GM18502 (cell line): ENCODE data around the gene TXNIP.
A peak's percentile ranks its signal among the peaks of the same experiment; 100 is the strongest.

Experiments used
- ATAC-seq: cut with Tn5 transposase; IDR thresholded peaks from one replicate; pipeline ENCODE4 v1.9.1; 2021; ENCODE audit warnings: mild to moderate bottlenecking; ENCODE audit not compliant: unreplicated experiment, poor library complexity

The TXNIP gene

DNA sequence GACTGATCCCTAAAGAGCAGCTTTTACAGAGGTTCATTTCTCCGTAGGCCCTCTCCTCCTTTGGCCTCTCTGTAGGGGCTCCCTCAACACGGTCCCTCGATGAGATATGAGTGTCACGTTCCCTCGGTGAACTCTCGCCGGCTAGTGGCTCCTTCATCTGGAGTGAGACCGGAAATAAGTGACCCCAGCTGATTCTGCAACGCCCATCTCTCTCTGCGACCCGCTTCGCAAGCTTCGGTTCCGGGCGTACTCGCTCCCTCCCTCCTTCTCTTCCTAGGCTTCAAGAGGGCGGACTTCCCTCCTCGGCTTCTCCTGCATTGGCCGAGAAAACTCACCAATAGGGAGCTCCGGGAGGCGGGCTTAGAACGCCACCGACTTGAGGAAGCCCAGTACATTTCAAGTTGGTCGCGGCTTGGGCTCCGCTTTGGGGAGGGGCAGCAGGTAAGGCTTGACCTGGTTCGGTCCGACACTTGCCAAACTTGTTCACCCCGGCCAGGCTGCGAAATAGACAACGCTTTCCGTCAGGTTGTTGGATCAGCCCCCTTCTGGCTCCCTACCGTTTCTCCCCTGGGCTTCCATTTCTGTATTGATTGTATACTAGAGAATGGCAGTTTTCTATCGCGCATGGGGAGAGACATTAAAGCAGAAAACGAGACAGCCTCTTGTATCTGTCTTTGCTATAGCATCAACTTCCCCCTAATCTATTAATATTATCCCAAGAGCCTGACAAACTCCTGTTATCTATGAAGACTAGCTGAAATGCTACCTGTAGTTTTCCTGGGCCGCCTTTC lies 31.9 kb downstream of the TXNIP start, which contains the start of the genes ANKRD34A and POLR3GL:
Gene ANKRD34A (minus strand): TSS at position 248 of the 791 bp plus-strand sequence. CDS start 2,816 bp downstream, outside the sequence.
Gene POLR3GL (plus strand): TSS at position 363 of the 791 bp plus-strand sequence. CDS start 10,176 bp downstream, outside the sequence.
- ATAC-seq = peak; percentile 88

DNA sequence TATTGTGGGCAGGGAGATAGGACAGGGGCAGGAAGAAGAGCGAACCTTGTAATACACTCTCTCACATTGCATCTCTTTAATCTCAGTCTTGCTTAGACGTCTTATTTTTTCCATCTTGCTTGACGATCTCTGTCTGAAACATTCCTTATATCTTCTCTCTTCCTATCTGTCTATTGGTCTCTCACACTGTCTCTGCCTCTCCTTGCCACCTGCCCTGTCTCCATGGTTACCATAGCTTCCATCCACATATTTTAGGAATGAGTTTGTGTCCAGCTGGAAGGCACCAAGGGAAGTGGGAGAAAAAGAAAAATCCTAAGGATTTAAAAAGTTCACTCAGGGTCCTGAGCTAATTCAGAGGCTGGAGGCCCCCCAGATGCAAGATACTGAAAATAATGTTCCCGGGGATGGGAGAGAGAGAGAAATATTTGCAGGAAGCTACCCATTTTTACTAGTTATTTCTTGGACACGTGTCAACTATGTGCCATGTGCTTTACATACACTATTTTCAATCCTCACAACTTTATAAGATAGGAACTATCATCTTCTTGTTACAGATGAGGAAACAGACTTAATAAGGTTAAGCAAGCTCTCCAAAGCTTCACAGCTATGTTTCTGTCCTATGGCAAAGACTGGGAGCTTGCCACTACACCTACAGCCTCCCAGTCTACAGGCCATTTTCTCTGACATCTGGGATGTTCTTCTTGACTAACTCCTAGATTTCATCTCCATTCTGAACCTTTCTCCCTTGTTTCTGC lies 32.9 kb downstream of the TXNIP start:
- no peak for ATAC-seq

DNA sequence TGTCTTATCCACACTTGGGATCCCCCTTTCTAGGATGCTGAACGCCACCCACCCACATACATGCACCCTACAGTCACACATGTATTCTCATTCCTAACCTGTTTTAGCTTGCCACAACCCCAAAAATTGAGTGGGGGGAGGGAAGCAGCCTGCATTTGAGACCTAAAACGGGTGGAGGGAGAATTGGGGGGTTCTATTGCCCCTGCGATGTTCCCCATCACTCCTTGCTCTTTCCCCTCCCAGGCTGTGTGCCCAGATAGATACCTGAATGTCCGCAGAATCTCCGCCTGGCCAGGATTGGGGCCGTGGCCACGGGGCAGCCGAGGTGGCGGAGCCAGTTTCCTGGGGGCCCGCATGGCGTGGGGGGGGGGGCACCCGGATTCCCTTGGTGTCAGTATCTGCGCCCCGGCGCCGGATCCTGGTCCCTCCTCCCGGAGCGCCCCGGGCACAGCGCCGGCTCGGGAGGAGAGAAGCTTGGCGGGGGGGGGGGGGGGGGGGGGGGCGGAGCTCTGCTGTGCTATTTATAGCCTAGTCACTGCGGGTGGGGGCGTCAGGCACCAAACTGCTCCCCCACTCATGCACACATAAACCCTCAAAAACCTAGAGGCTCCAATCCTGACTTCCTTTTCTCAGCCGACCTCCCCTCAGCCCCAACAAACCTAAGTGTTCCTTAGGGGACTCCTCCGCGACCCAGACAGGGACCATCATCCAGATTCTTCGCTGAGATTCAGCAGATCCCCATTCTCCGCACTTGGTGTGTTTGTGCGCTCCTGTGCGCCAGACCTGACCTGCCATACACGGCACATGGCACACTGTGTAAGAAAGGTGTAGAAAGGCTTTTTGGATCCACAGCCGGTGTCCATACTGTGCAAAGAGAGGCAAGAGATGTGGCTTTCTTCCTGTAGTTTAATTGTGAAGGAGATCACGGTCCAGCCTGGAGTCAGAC lies 33.9 kb downstream of the TXNIP start:
- no peak for ATAC-seq

DNA sequence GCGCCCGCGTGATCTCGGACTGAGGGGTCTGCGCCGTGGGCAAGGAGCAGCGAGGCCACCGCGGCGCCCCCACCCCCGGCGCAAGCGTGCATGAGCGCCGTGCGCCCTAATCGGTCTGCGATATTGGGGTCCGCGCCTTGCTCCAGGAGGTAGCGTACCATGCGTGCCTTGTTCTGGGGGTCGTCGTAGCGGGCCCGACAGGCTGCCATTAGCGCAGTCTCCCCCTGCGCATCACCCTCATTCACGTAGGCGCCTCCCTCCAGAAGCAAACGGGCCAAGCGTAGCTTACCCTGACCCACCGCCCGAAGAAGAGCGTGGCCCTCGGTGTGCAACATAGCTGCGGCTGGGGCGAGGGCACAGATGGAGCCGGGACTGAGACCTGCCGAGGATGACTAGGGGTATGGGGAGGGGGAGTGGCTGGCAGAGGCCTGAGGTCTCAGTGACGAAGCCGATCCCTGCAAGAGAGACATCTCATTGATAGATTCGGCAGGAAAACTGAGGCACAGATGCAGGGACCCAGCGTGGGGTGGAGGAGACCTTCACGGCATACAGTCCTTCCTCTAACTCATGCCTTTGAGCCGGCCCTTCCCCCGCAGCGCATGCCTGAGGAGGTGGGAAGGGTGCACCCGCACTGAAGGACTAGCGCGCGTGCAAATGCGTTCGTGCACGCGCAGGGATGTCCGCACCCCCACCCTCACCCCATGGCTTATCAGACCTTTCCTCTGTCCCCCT lies 34.8 kb downstream of the TXNIP start:
- ATAC-seq = no peak

DNA sequence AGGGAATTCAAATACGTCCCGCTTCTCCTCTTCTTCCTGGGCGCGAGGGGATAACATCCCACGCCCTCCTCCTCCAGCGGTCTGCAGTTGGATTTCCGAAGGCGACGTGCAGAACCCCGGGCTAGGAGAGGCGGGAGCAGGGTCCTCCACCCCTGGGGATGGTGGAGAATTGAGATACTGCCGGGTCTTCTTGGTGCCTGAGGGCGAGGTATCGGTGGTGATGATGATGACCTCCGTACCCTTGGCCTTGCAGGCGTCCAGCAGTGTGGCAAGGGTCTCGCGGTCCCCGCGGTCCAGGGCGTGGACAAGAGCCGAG lies 35.3 kb downstream of the TXNIP start:
- no peak for ATAC-seq

DNA sequence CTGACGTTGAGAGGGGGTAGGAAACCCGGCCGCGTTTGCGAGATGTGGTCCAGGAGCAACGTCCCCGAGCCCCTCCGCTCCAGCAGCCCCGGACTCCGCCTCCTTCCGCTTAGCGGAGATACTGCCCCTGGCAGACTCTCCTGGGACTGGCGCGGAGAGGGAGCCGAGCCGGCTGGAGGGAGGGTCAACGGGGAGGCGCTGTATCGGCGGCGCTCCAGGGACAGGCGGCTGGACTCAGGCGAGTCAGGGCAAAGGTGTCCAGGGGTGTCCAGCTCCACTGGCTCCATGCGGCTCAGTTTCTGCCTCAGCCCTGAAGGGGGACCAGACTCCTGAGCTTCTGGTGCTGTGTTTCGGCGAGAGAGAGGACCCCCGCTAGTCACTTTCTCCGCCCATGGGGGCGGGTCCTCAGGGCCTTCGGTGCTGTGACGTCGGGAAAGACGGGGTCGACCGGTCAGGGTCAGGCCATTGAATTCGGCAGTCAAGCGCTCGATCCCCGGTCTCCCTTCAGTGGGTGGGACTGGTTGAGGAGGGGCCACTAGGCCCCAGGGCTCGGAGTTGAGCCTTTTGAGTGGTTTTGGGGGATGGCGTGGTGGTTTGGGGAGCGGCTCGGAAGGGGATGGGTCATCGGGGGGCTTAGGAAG lies 35.8 kb downstream of the TXNIP start:
- no peak for ATAC-seq

DNA sequence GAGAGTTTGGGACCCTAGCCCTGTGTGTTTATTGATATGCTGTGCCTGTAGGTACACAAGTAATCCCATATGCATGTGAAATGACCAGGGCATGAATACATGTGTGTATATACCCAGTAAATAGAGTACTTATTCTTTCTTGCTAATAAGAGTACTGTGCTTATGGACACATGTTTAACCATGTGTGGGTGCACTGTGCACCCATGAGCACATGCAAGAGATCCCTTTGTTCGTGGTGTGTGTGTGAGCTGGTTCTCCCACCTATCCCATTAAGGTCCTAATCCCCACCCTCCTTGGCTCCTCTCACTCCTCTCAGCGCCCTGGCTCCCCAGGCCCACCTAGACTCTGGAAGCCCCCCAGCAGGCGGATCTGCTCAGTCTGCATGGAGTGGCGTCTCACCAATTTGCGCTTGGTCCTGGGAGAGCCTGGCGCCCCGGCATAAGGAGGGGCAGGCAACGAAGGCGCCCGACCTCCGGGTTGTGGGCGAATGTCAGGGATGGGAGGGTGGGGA lies 36.4 kb downstream of the TXNIP start:
- ATAC-seq = no peak

DNA sequence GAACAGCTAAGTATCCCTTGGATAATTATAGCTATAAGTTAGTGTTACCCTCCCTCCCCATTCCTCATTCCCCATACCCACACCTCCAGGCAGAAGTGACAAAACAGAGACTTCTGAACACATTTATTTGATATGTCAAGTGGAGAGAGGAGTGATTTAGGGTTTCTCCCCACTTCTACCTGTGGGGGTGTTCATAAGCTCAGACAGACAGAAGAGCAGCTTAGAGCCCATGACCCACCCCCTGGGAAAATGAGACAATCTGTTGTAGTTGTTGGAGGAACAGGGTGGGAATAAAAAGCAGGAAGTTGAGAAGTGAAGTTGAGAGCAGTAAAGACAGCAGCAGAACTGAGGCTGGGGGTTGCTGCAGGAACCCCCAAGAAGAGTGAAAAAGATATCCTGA lies 37.0 kb downstream of the TXNIP start:
- no peak for ATAC-seq

DNA sequence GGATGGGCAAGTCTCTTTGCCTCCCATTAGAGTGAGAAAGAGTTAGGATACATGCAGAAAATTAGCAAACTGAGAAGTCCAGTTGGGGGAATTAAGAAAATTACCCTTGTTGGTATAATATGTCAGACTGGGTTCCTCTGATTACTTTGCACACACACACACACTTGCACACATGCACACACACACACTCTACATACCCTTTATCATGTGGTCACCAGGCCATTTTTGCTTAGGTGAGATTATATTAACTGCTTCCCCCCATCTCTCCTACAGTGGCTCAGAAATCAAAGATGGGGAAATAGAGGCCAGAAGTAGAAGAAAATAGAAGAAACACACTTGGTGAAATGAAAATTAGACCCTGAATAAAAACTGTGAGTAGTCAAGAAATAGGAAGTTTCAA lies 37.6 kb downstream of the TXNIP start:
- no peak for ATAC-seq

DNA sequence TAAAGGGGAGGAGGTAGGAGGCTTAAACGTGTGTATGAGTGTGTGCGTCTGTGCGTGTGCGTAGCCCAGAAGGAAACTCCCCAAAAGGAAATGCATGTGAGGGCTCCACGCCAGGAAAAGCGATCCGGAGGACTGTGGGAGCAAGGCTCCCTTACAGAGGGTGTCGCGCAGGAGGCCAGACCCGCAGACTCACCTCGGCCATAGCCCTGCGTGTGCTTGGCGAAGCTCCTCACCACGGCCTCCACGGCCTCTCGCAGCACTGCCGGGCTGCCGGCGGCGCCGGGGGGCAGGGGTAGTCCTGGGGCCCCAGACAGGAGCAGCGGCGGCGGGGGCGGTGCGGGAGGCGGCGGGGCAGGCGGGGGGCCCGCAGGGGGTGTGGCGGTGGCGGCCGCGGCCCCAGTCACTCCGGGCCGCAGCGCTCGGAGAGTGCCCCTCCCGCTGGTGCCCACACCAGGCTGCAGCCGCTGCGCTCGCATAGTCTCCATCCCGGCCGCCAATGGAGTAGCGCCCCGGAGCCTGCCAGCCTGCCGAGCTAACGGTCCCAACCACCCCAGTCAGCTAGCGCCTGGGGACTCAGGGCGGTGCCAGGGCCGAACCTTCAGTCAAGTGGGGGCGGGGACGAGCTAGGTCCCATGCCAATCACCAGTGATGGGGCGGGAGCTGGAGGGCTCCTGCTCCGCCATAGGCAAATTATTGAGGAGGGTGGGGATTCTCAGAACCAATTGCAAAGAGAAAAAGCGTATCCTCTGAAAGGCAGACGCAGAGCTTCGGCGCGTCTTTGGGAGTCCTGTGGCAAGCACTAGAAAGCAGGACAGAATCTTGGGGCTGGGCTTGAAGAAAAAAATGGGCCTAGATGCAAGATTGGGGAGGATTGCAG lies 38.7 kb downstream of the TXNIP start, which contains the start of gene LIX1L:
Gene LIX1L (minus strand): TSS at position 575 of the 877 bp plus-strand sequence. CDS start 90 bp downstream, at position 485.
- peak; percentile 88 for ATAC-seq

DNA sequence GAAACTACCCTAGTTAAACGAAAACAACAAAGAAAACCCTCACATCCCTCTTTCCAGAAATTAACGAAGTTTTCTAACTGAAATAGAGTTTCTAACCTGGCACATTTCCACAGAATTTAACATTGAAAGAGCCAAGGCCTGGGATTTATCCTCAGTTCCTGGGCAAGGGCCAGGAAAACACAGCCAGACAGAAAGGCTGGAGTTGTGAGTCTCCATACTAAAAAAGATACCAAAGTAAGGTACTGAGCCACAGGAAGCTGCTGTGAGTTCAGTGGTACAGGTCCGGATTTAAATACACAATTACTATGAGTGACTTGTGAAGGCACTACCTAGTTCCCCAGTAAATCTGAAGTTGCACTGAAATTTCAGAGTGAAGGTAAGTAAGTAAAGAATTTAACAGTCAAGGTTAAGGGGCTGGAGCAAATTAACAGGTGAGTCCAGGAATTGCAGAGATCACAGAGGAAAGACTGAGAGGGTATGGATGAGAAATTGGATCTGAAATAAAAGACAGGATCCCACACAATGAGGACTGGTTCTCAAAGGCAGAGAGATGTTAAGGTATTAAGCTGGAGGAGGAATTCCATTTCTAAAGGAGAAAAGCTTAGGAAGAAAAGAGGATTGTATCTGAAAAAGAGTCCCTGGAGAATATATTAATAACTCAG lies 39.5 kb downstream of the TXNIP start:
- ATAC-seq = no peak

DNA sequence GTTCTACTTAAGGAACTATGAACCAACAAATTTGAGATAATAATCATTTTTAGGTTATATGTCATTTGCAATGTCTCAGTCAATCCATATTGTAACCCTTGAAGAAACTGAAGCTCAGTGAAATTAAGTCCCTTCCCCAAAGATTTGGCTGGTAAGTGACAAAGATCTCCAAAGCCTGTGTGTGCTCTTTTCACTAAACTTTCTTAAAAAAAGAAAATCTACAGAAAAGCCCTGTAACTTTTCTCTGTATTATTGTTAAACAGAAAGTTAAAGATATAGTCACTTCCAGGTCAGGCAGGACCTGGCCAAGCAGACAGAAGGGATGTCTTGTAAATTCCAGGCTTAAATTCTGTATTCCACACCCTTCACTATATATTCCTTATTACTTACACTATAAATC lies 40.0 kb downstream of the TXNIP start:
- no peak for ATAC-seq

DNA sequence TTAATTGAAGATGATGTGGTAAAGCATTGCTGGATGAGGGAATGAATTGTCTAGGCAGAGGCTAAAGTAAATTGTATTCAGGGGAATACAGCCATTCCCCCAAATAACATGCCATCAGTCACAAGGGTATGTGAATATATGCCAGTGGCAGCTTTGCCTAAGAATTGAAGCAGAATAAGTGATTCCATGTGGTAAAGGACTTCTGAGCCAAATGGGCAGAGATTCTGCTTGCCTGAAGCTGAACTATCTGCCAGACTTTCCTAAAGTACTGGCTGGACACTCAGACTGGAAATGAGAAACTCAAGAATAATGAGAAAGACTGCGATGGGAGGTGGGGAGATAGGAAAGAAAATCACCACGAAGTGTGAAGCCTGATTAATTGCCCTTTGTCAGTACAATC lies 40.9 kb downstream of the TXNIP start:
- ATAC-seq = no peak

DNA sequence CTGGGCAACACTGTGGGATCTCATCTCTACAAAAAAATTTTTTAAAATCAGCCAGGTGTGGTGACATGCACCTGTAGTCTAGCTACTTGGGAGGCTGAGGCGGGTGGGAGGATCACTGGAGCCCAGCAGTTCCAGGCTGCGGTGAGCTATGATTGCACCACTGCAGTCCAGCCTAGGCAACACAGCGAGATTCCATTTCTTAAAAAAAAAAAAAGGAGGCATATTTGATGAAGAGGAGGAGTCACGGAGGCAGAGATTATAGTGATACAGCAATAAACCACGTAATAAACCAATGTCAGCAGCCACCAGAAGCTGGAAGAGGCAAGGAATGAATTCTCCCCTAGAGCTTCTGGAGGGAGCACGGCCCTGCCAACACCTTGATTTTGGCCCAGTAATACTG lies 42.5 kb downstream of the TXNIP start:
- no peak for ATAC-seq

DNA sequence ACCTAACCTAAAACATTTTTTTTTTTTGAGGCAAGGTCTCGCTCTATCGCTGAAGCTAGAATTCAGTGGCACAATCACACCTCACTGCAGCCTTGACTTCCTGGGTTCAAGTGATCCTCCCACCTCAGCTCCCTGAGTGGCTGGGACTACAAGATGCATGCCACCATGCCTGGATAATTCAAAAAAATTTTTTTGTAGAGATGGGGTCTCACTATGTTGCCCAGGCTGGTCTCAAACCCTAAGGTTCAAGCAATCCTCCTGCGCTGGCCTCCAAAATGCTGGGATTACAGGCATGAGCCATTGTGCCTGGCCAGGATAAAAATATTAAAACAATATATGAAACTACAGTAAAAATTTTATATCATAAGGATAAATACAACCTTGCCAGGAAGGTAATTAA lies 43.5 kb downstream of the TXNIP start:
- ATAC-seq = no peak

DNA sequence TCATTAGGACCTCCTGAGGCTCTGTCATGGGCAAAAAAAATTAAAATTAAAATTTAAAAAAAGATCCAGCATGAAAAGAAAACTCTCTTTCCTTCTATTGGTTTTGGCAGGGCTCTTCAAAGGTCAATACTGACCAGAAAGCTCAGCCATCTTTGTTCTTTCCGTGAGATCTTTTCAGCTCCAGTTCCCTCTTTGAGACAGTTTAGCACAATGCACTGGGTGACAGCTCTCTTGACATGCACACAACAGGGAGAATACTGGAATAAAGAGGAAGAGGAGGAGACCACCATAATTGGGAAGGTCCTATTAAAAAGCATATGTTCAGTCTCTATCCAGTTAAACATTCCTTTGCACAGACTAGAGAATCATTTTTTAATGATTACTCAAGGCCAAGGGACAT lies 44.9 kb downstream of the TXNIP start:
- ATAC-seq = no peak

DNA sequence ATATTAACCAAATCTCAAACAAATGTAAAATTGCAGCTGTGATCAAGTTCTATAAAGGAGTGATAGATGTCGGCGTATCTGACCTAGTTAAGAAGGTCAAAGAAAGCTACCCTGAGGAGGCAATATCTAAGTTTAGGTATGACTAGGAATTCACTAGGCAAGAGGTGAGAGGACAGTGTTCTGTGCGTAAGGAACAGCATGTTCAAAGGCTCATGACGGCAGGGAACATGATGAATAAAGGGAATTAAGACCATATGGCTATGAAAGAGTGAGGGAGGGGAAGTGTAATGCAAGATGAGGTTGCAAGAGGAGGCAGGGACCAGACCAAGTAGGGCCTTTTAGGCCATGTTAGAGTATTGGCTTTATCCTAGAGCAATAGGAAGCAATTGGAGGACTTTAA lies 47.2 kb downstream of the TXNIP start:
- no peak for ATAC-seq

DNA sequence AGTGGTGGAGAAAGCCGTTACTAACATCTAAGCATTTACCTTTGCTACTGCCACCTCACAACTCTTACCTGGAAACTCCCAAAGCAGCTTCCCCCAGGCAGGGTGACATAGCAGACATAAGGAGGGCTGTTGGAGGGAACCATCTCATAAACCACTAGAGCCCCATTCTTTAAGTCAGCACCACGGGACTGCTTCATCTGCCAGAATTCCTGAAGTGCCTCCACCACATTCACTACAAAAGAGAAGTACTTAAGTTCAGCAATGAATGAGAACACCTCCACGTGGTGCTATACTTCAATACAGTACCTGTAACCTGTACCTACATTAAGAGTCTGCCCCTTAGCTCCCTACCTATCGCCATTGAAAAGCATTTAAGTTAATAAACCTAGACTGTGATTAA lies 48.8 kb downstream of the TXNIP start:
- no peak for ATAC-seq
